NCI-H748 treated with DMSO at 0.1 percent for 48 hours (cell line): ENCODE results near the gene ABAT.
A peak's percentile ranks its signal among the peaks of the same experiment; 100 is the strongest.

Experiments
- DNase-seq: peaks from one replicate; lab custom pipeline; 2025; lab: John Stamatoyannopoulos, UW

The ABAT gene

GRCh38 chr16:8674413-8675022 is at the start of gene ABAT:
Gene ABAT, plus strand, starts transcription at chr16:8674617. Its CDS starts 61,123 bp downstream, at chr16:8735740.
- peak; percentile 12 for DNase-seq

DNA sequence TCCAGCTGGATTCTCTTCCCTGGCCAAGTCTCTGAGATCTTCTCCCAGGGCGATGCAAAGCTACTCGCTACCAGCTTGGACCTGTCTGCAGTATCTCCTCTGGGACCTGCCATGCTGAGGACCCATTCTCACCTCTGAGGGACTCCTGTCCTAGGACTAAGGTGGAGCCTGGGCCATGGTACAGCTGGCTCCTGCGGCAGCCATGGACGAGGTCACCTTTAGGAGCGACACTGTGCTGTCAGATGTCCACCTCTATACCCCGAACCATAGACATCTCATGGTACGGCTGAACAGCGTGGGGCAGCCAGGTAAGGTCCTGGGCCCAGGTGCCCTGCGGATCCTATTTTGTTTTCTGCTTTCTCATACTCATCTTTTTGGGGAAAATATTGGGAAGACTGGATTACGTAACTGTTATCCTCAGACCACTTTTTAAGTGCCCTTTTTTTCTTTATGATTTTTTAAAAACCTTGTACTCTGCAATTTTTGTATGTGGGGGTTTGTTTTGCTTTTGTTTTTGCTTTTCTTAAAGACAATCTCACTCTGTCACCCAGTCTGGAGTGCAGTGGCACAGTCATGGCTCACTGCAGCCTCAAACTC is 48.8 kb upstream of the ABAT start:
- no peak for DNase-seq

- DNase-seq, result no peak
Measured at GRCh38 chr16:8626946-8627345, 47.5 kb upstream of the ABAT start.

GRCh38 chr16:8627456-8627855 is 47.0 kb upstream of the ABAT start:
- DNase-seq, result no peak

DNA sequence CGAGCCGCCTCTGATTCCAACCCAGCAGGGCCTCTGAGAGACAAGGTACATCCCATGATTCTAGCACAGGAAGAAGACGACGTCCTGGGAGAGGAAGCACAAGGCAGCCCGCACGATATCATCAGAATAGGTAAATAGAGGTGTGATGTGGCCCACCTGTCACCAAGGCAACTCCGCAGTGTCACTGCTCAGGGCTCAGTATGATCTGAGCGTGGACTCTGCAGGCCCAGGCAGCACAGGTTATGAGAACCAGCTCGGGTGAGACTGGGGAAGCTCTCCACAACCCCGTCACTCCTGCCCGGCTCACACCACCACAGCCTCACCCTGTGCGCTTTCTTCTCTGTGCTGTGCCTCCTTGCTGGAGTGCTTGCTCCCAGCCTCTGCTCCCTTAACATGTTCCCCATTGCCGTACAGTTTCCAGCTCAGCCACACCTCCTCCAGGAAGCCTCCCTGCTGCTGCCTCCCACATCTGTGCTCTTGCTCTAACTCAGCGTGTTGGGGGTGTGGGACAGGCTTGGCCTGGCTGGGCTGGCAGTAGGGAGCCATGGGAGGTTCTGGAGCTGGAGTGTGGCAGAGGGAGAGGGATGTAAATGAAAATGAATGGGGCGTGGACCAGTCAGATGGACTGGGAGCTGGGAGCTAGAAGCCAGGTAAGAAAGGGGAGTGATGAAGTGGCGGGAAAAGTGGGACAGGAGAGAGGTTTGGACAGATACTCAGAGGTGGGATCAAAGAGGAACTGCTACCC is 45.3 kb upstream of the ABAT start:
- DNase-seq, result no peak

DNA sequence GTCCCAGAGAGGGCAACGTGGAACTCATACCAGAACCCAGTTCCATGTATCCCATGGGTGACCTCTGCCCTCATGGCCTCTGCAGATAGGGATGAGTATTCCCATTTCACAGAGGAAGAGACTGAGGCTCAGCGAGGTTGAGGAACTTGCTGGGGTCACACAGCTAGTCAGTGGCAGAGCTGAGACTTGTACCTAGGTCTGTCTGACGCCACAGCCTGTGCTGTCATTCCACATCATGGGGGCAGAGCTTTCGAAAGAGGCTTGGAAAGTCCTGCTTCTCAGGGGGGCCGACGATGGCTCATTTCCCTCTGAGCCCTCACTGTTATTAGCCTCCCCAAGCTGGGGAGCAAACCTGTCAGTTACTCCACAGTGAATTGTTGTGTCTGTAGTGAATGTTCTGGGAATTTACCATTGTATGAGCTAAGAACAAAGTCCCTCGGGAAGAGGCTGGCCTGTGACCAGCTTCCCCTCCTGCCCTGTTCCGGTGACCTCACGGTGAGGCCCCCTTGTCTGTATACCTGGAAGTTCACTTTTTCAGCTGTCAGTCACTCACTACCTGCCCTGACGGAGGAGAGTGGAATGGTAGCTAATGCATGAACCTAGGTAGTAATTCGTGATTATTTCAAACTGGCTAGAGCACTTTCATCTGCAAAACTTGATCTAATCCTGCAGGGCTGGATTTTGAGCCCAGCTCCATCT is 44.0 kb upstream of the ABAT start:
- no peak for DNase-seq

GRCh38 chr16:8631373-8631772 is 43.0 kb upstream of the ABAT start:
- DNase-seq, result no peak

- no peak for DNase-seq
Measured at GRCh38 chr16:8631818-8632465, 42.5 kb upstream of the ABAT start.

- DNase-seq, result no peak
Measured at GRCh38 chr16:8632675-8633182, 41.7 kb upstream of the ABAT start.

- DNase-seq, result no peak
Measured at GRCh38 chr16:8634991-8635736, 39.3 kb upstream of the ABAT start.

DNA sequence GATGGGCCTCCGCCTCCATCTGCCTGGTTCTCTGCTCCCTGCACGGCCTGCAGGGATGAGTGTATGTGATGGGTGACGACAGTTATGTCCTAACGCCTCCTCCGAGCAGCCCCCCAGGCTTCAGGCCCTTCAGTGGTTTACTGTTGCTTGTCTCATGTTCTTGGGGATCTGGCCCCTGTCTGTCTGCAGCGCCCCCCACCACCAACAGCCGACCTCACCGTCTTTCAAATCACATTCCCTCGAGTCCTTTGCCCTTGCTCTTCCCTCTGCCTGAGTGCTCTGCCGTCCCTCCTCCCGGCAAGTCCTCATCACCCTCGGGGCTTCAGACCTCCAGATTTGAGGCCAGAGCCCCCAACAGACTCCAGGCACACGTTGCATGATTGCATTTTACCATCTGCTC is 34.7 kb upstream of the ABAT start:
- no peak for DNase-seq

DNA sequence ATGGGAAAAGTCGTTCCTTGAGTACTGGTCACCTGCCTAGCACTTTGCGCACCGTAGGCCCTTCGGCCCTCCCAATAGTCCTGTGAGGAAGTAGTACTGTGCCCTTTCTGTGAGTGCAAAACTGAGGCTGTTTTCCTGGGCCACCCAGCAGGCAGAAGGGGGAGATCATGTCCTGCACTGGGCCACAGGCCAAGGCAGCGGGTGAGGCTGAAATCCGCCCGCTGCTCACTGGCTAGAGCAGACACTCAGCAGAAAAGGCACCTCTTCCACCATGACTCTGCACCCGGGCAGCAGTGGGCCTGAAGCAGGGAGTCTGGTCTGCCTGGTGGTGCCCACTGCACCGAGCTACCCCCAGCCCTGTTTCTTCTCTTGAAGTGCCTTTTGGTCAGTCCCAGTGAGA is 32.7 kb upstream of the ABAT start:
- no peak for DNase-seq

DNA sequence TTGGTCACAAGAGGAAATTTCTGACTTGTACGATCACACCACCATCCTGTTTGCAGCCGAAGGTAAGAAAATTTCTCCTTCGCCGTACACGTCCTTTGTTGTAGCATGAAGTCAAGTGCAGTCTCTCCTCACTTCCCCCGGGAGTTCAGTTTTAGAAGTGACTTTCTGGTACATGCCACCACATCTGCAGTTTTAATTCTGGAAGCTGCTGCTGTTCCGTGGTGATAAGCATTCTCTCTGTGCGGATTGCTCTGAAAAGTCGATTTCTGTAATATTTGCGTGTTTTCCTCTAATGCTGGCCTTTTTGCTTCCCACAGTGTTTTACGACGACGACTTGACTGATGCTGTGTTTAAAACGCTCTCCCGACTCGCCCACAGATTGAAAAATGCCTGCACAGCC is 32.3 kb upstream of the ABAT start:
- DNase-seq, result no peak

GRCh38 chr16:8644211-8645140 is 29.9 kb upstream of the ABAT start:
- DNase-seq, result no peak

DNA sequence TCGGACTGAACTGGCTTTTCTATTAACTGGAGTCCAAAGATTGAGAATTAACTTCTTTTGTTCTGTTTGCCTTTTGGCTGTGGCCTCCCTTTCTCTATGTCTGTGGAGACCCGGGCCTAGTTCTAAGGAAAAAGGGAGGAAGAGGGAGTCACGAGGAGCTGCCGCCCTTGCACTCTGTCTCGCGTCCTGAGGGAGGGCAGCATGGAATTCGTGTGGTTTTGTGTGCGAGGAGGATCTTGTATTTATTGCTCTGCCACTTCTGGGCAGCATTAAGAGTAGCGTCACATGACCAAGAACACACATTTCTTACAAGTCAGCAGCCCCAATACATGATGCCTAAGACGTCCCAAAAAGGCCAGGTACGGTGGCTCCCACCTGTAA is 29.3 kb upstream of the ABAT start:
- DNase-seq, result no peak

DNA sequence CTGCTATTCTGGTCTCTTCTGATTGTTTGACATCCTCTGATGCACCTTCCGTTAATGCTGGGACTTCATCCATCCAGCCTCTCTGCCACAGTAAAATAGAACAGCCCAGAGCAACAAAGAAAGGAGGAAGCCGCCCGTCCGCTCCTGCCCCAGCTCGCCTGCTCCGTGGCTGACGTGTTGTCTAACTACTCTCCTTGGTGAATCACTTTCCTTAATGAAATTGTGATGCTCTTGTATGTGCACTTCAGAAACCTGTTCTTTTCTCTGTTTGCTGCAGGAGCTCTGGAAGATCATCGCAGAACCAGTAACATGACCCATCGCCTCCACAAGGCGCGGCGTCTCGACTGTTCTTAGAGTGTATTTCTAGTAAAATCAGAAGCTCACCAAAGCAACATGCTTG is 28.6 kb upstream of the ABAT start:
- DNase-seq, result no peak

- no peak for DNase-seq
Measured at GRCh38 chr16:8646326-8647053, 27.9 kb upstream of the ABAT start.

GRCh38 chr16:8647721-8648318 is 26.6 kb upstream of the ABAT start:
- DNase-seq, result no peak

DNA sequence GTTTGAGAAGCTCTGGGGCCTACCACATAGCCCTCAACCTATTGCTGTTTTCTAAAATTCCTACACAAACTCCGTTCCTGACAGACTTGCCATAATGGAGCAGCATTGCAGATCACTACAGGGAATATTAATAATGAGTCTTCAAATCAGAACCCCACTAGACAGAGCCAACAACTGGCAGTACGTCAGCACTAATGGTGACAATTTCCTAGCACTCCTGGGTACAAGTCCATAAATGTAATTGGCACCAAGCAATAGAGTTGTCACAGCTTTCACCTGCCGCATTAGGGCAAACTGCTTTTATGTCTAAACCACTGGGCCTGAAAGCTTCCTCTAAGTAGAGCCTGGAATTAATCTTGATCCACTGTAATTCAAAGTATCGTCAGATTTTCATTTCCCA is 25.5 kb upstream of the ABAT start:
- DNase-seq, result no peak
